ENCODE measurements around the gene NSMCE1. TPM values are rescaled to one million over a fixed set of nuclear protein-coding genes. Genes with fewer than 3 reads are reported as not detected.
A peak's percentile ranks its signal among the peaks of the same experiment; 100 is the strongest.

NSMCE1 gene
- total and polyA plus RNA-seq, 4 experiments from 2014 or later: 66.6 to 202 (median 106) TPM

GRCh38 chr16:27302126-27302525 is 33.6 kb upstream of the NSMCE1 start:
- no peak overlapping the region for H3K4me3 Mint-ChIP-seq
- Histone ChIP-seq H3K36me3 (ENCODE audit: insufficient read depth, low read length) (no peaks in the 10 kb centered on the region), H3K9me3 (ENCODE audit: control insufficient read depth in 1 of 2, low read length in 2 of 2) (no peaks in the 10 kb centered on the region), H3K27ac (ENCODE audit: low read depth, low read length) (no peak overlapping the region), H3K4me3 (ENCODE audit: low read length in 2 of 2) (no peak overlapping the region), H3K4me1 (ENCODE audit: insufficient read depth, low read length) (no peaks in the 10 kb centered on the region), H3K27me3 (ENCODE audit: insufficient read depth, low read length) (no peaks in the 10 kb centered on the region)
- H3K4me1 Mint-ChIP-seq: peaks cover 0 to 5% (median under 1%) of the 10 kb centered on the region in 4 donors
- no peaks in the 10 kb centered on the region for H3K27me3 Mint-ChIP-seq
- H3K36me3 Mint-ChIP-seq: peaks cover 0 to 3% of the 10 kb centered on the region in 2 donors
- ChIA-PET POLR2A (ENCODE audit: partially characterized antibody) (no interaction called here), CTCF (ENCODE audit: partially characterized antibody) (no interaction called here)
- H3K9me3 Mint-ChIP-seq: no peaks in the 10 kb centered on the region
- intact Hi-C loops (cut with micrococcal nuclease): no loop called here
- H3K27ac Mint-ChIP-seq: peak overlapping the region in 1 of 7 donors; percentile 6
- no peak for DNase-seq

- no peak overlapping the region for H3K4me3 Mint-ChIP-seq
- no peaks in the 10 kb centered on the region for H3K4me1 ChIP-seq (ENCODE audit: insufficient read depth, low read length)
- POLR2A ChIA-PET (ENCODE audit: partially characterized antibody): no interaction called here
Measured at GRCh38 chr16:27301236-27301861, 32.8 kb upstream of the NSMCE1 start.

GRCh38 chr16:27298132-27298531 is 29.6 kb upstream of the NSMCE1 start:
- Mint-ChIP-seq H3K36me3 (no peaks in the 10 kb centered on the region), H3K27ac (peak overlapping the region in 1 of 7 donors; percentile 5), H3K4me3 (no peak overlapping the region), H3K4me1 (peaks cover 0 to 2% (median 0%) of the 10 kb centered on the region in 4 donors), H3K9me3 (no peaks in the 10 kb centered on the region), H3K27me3 (no peaks in the 10 kb centered on the region)
- DNase-seq: no peak
- POLR2A ChIA-PET (ENCODE audit: partially characterized antibody): no interaction called here
- Histone ChIP-seq H3K4me3 (ENCODE audit: low read length in 2 of 2) (no peak overlapping the region), H3K4me1 (ENCODE audit: insufficient read depth, low read length) (no peaks in the 10 kb centered on the region), H3K27me3 (ENCODE audit: insufficient read depth, low read length) (no peaks in the 10 kb centered on the region), H3K27ac (ENCODE audit: low read depth, low read length) (no peak overlapping the region), H3K9me3 (ENCODE audit: control insufficient read depth in 1 of 2, low read length in 2 of 2) (no peaks in the 10 kb centered on the region), H3K36me3 (ENCODE audit: insufficient read depth, low read length) (no peaks in the 10 kb centered on the region)
- CTCF ChIA-PET (ENCODE audit: partially characterized antibody): no interaction called here
- intact Hi-C loops (cut with micrococcal nuclease): no loop called here

More at GRCh38 chr16:27301236-27301861, 32.8 kb upstream of the NSMCE1 start:
- H3K27me3 ChIP-seq (ENCODE audit: insufficient read depth, low read length): no peaks in the 10 kb centered on the region
- Mint-ChIP-seq H3K27ac (no peak overlapping the region), H3K4me1 (peaks cover 0 to 5% (median under 1%) of the 10 kb centered on the region in 4 donors), H3K9me3 (no peaks in the 10 kb centered on the region), H3K27me3 (no peaks in the 10 kb centered on the region), H3K36me3 (no peaks in the 10 kb centered on the region)
- no peaks in the 10 kb centered on the region for H3K36me3 ChIP-seq (ENCODE audit: insufficient read depth, low read length)
- CTCF ChIA-PET (ENCODE audit: partially characterized antibody): no interaction called here
- no peak overlapping the region for H3K27ac ChIP-seq (ENCODE audit: low read depth, low read length)
- no peak for DNase-seq
- intact Hi-C loops (cut with micrococcal nuclease): no loop called here
- H3K4me3 ChIP-seq (ENCODE audit: low read length in 2 of 2): no peak overlapping the region
- H3K9me3 ChIP-seq (ENCODE audit: control insufficient read depth in 1 of 2, low read length in 2 of 2): no peaks in the 10 kb centered on the region

GRCh38 chr16:27293343-27293742 is 24.8 kb upstream of the NSMCE1 start:
- intact Hi-C loops (cut with micrococcal nuclease): no loop called here
- Mint-ChIP-seq H3K27ac (no peak overlapping the region), H3K36me3 (no peaks in the 10 kb centered on the region), H3K4me3 (no peak overlapping the region), H3K4me1 (peaks cover 11 to 25% (median 20%) of the 10 kb centered on the region in 4 donors), H3K27me3 (no peaks in the 10 kb centered on the region), H3K9me3 (no peaks in the 10 kb centered on the region)
- Histone ChIP-seq H3K9me3 (ENCODE audit: control insufficient read depth in 1 of 2, low read length in 2 of 2) (no peaks in the 10 kb centered on the region), H3K4me1 (ENCODE audit: insufficient read depth, low read length) (peaks cover 16% of the 10 kb centered on the region), H3K36me3 (ENCODE audit: insufficient read depth, low read length) (no peaks in the 10 kb centered on the region), H3K27ac (ENCODE audit: low read depth, low read length) (no peak overlapping the region), H3K4me3 (ENCODE audit: low read length in 2 of 2) (no peak overlapping the region), H3K27me3 (ENCODE audit: insufficient read depth, low read length) (no peaks in the 10 kb centered on the region)
- ChIA-PET CTCF (ENCODE audit: partially characterized antibody) (interaction anchor here (1.0 to 1.3 kb wide), 2 partner anchors 58 to 114 kb away, joined by 3 read pairs; no protein-coding TSS in a partner anchor), POLR2A (ENCODE audit: partially characterized antibody) (no interaction called here)
- DNase-seq: no peak

- no peaks in the 10 kb centered on the region for H3K36me3 ChIP-seq (ENCODE audit: insufficient read depth, low read length)
- peaks cover 16% of the 10 kb centered on the region for H3K4me1 ChIP-seq (ENCODE audit: insufficient read depth, low read length)
- no peaks in the 10 kb centered on the region for H3K9me3 Mint-ChIP-seq
- H3K36me3 Mint-ChIP-seq: no peaks in the 10 kb centered on the region
- no peaks in the 10 kb centered on the region for H3K27me3 Mint-ChIP-seq
- intact Hi-C loops (cut with micrococcal nuclease): no loop called here
- no peaks in the 10 kb centered on the region for H3K27me3 ChIP-seq (ENCODE audit: insufficient read depth, low read length)
- no peak overlapping the region for H3K27ac ChIP-seq (ENCODE audit: low read depth, low read length)
- ChIA-PET POLR2A (ENCODE audit: partially characterized antibody) (interaction anchor here (1.6 kb wide), 1 partner anchor 57 kb away, joined by 4 read pairs; no protein-coding TSS in a partner anchor), CTCF (ENCODE audit: partially characterized antibody) (no interaction called here)
- H3K4me3 ChIP-seq (ENCODE audit: low read length in 2 of 2): no peak overlapping the region
- no peak overlapping the region for H3K4me3 Mint-ChIP-seq
- H3K27ac Mint-ChIP-seq: peak overlapping the region in 1 of 7 donors; percentile 54
- DNase-seq: no peak
- H3K9me3 ChIP-seq (ENCODE audit: control insufficient read depth in 1 of 2, low read length in 2 of 2): no peaks in the 10 kb centered on the region
- H3K4me1 Mint-ChIP-seq: peaks cover 11 to 29% (median 20%) of the 10 kb centered on the region in 4 donors
Measured at GRCh38 chr16:27291722-27292240, 23.2 kb upstream of the NSMCE1 start.

- Histone ChIP-seq H3K9me3 (ENCODE audit: control insufficient read depth in 1 of 2, low read length in 2 of 2) (no peaks in the 10 kb centered on the region), H3K4me1 (ENCODE audit: insufficient read depth, low read length) (peaks cover 19% of the 10 kb centered on the region), H3K36me3 (ENCODE audit: insufficient read depth, low read length) (no peaks in the 10 kb centered on the region), H3K27ac (ENCODE audit: low read depth, low read length) (no peak overlapping the region), H3K4me3 (ENCODE audit: low read length in 2 of 2) (no peak overlapping the region), H3K27me3 (ENCODE audit: insufficient read depth, low read length) (no peaks in the 10 kb centered on the region)
- no peaks in the 10 kb centered on the region for H3K27me3 Mint-ChIP-seq
- peak overlapping the region in 1 of 7 donors; percentile 37 for H3K27ac Mint-ChIP-seq
- H3K9me3 Mint-ChIP-seq: no peaks in the 10 kb centered on the region
- DNase-seq: no peak
- H3K4me1 Mint-ChIP-seq: peaks cover 11 to 34% (median 21%) of the 10 kb centered on the region in 4 donors
- ChIA-PET POLR2A (ENCODE audit: partially characterized antibody) (interaction anchor here (1.6 kb wide), 1 partner anchor 56 kb away, joined by 4 read pairs; no protein-coding TSS in a partner anchor), CTCF (ENCODE audit: partially characterized antibody) (no interaction called here)
- no peak overlapping the region for H3K4me3 Mint-ChIP-seq
- no peaks in the 10 kb centered on the region for H3K36me3 Mint-ChIP-seq
- intact Hi-C loops (cut with micrococcal nuclease): no loop called here
Measured at GRCh38 chr16:27291106-27291505, 22.5 kb upstream of the NSMCE1 start.

- POLR2A ChIA-PET (ENCODE audit: partially characterized antibody): interaction anchor here (0.9 to 1.6 kb wide), 2 partner anchors 22 to 56 kb away, joined by 3 to 4 read pairs; partner anchors contain the start of gene NSMCE1
- no peaks in the 10 kb centered on the region for H3K27me3 ChIP-seq (ENCODE audit: insufficient read depth, low read length)
- CTCF ChIA-PET (ENCODE audit: partially characterized antibody): no interaction called here
Measured at GRCh38 chr16:27290562-27290961, 22.0 kb upstream of the NSMCE1 start.

More at GRCh38 chr16:27290562-27290961, 22.0 kb upstream of the NSMCE1 start:
- Histone ChIP-seq H3K36me3 (ENCODE audit: insufficient read depth, low read length) (no peaks in the 10 kb centered on the region), H3K9me3 (ENCODE audit: control insufficient read depth in 1 of 2, low read length in 2 of 2) (no peaks in the 10 kb centered on the region), H3K4me1 (ENCODE audit: insufficient read depth, low read length) (peaks cover 24% of the 10 kb centered on the region), H3K27ac (ENCODE audit: low read depth, low read length) (no peak overlapping the region), H3K4me3 (ENCODE audit: low read length in 2 of 2) (no peak overlapping the region)
- DNase-seq: no peak
- Mint-ChIP-seq H3K9me3 (no peaks in the 10 kb centered on the region), H3K4me1 (peaks cover 11 to 36% (median 23%) of the 10 kb centered on the region in 4 donors), H3K27ac (no peak overlapping the region), H3K27me3 (no peaks in the 10 kb centered on the region), H3K4me3 (no peak overlapping the region), H3K36me3 (no peaks in the 10 kb centered on the region)
- intact Hi-C loops (cut with micrococcal nuclease): no loop called here

All from CD4-positive, alpha-beta memory T cell (primary cell).